Gastroesophageal sphincter (tissue), 4 donors: Measurements from ENCODE around the gene PTDSS2. TPM values are rescaled to one million over a fixed set of nuclear protein-coding genes. Genes with fewer than 3 reads are reported as not detected.

ENCODE experiments used
- ATAC-seq: fragments of 150-250 bp; one replicate; pipeline ENCODE4 v1.9.1; 2016; ENCODE audit warnings: mild to moderate bottlenecking, moderate library complexity
- H3K27ac ChIP-seq, 4 donors: fragments of 200-600 bp; sonication (generic) in 3 of 4; 1 replicate in 3 of 4; 2 replicates in 1 of 4; pipeline ENCODE4 v1.5.1; 2016 to 2019
- H3K27me3 ChIP-seq: fragments of 200-600 bp; sonication (generic); one replicate; pipeline ENCODE4 v1.5.1; 2019
- H3K36me3 ChIP-seq, 2 donors: fragments of 200-600 bp; sonication (generic); one replicate each; pipeline ENCODE4 v1.5.1; 2019; ENCODE audit warnings: control low read depth in 1 of 2
- H3K4me1 ChIP-seq, 3 donors: fragments of 200-600 bp; sonication (generic); 1 replicate in 2 of 3; 2 replicates in 1 of 3; pipeline ENCODE4 v1.5.1; 2016 to 2019; ENCODE audit warnings: control low read depth in 2 of 3
- H3K4me3 ChIP-seq, 2 donors: fragments of 200-600 bp; sonication (generic); one replicate each; pipeline ENCODE4 v1.5.1; 2019; ENCODE audit warnings: mild to moderate bottlenecking in 1 of 2, moderate library complexity in 1 of 2
- H3K9me3 ChIP-seq, 3 donors: fragments of 200-600 bp; sonication (generic); one replicate each; pipeline ENCODE4 v1.5.1; 2017 to 2019; ENCODE audit warnings: control low read depth in 2 of 3
- EP300 ChIP-seq: sonication (generic); formaldehyde crosslinking; IDR thresholded peaks from one replicate; pipeline ENCODE4 v1.6.1; 2017; ENCODE audit warnings: antibody characterized with exemption, mild to moderate bottlenecking
- POLR2A ChIP-seq, 2 donors: fragments of 450-650 bp; IDR thresholded peaks; one replicate each; pipeline ENCODE4 v1.6.1; 2017; ENCODE audit warnings: antibody characterized with exemption in 2 of 2, mild to moderate bottlenecking in 2 of 2, moderate library complexity in 1 of 2
- POLR2AphosphoS5 ChIP-seq: sonication (generic); formaldehyde crosslinking; IDR thresholded peaks from one replicate; pipeline ENCODE4 v1.6.1; 2017; ENCODE audit warnings: antibody characterized with exemption
- WGBS, 2 donors: methylation state at CpG; one replicate each; pipeline ENCODE4 v1.1.5; 2018; ENCODE audit warnings: low coverage in 1 of 2; 5-methylcytosine and 5-hydroxymethylcytosine counted together
- total RNA-seq, 4 donors: library from RNA; depleted of rRNA; stranded (reverse); fragments of >200 nt; gene quantifications; one replicate each; pipeline ENCODE4 v1.1.0, GENCODE V29; 2016
- TF ChIP-seq, protein P1 (sequence below), 4 experiments: fragments of 200-600 bp in 2 of 4; fragments of 450-650 bp in 2 of 4; sonication (generic) in 1 of 4; IDR thresholded peaks; one replicate each; pipeline ENCODE4 v1.5.1; 2017 to 2019; ENCODE audit warnings: antibody characterized with exemption in 4 of 4, mild to moderate bottlenecking in 2 of 4, moderate library complexity in 2 of 4

The PTDSS2 gene
- total RNA-seq, 4 donors from 2014 or later: 23.4 to 55.9 (median 43.1) TPM

DNA sequence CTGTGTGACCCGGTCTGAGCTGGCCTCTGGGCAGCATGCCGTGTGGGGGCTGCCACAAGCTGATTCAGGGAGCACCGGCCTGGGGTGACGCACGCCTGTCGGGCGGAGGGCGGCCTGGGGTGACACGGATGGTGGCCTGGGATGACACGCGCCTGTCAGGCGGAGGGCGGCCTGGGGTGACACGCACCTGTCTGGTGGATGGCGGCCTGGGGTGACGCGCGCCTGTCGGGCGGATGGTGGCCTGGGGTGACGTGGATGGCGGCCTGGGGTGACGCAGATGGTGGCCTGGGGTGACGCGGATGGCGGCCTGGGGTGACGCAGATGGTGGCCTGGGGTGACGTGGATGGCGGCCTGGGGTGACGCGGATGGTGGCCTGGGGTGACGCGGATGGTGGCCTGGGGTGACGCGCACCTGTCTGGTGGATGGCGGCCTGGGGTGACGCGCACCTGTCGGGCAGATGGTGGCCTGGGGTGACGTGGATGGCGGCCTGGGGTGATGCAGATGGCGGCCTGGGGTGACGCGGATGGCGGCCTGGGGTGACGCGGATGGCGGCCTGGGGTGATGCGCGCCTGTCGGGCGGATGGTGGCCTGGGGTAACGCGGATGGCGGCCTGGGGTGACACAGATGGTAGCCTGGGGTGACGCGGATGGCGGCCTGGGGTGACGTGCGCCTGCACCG lies 21.5 kb downstream of the PTDSS2 start:
- WGBS, 2 donors: 89 to 95% methylated on average over 33 to 39 of the region's 61 CpGs
- peaks cover 0 to 34% (median 10%) of the 10 kb centered on the region in 3 donors for H3K4me1 ChIP-seq

DNA sequence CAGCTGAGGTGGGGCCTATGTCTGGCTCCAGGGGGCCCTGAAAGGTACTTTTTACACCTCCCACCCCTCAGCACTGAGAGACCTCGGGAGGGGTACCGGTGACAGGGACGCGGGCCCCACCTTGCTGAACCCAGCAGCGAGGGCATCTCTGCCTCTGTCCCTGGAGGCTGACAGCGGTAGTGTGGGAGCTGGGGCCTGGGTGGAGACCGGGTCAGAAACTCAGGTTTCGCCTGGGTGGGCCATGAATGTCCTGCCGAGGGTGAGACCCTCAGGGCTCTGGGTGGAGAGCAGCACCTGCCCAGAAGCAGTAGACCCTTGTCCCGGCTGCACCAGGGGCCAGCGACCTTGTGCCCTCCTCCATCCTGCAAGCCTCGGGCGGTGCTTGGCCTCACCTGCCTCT lies 22.2 kb downstream of the PTDSS2 start:
- WGBS, 2 donors: no CpG with 5 or more reads among the region's 13 CpGs

More for the DNA sequence above, 21.5 kb downstream of the PTDSS2 start:
- H3K36me3 ChIP-seq: peaks cover 0 to 13% of the 10 kb centered on the region in 2 donors
- ATAC-seq: no peak
- no peak overlapping the region for H3K27ac ChIP-seq
- H3K9me3 ChIP-seq: no peaks in the 10 kb centered on the region
- H3K4me3 ChIP-seq: no peak overlapping the region
- H3K27me3 ChIP-seq: no peaks in the 10 kb centered on the region
- no peak for TF ChIP-seq POLR2A (IDR thresholded peaks at IDR 0.05)
- no peak for TF ChIP-seq EP300
- TF ChIP-seq, protein P1, sequence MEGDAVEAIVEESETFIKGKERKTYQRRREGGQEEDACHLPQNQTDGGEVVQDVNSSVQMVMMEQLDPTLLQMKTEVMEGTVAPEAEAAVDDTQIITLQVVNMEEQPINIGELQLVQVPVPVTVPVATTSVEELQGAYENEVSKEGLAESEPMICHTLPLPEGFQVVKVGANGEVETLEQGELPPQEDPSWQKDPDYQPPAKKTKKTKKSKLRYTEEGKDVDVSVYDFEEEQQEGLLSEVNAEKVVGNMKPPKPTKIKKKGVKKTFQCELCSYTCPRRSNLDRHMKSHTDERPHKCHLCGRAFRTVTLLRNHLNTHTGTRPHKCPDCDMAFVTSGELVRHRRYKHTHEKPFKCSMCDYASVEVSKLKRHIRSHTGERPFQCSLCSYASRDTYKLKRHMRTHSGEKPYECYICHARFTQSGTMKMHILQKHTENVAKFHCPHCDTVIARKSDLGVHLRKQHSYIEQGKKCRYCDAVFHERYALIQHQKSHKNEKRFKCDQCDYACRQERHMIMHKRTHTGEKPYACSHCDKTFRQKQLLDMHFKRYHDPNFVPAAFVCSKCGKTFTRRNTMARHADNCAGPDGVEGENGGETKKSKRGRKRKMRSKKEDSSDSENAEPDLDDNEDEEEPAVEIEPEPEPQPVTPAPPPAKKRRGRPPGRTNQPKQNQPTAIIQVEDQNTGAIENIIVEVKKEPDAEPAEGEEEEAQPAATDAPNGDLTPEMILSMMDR (IDR thresholded peaks at IDR 0.05): no peak
- no peak for TF ChIP-seq POLR2AphosphoS5

DNA sequence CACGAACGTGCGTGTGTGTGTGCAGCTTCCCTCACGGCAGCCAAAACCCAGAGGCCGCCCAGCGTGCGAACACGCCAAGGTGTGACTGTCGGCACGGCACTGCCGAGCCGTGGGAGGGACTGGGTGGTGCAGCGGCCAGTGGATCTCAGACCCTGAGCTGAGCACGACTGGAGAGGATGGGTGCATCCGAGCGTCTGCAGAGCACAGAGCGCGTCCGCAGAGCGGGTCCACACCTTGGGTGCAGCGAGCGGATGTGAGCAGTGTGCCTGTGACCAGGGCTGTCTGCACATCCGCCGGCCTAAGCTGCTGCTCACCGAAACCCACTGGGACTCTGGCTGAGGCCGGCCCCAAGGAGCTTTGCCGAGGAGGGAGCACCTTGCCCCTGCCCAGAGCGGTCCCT lies 22.7 kb downstream of the PTDSS2 start:
- Histone ChIP-seq H3K9me3 (no peaks in the 10 kb centered on the region), H3K27ac (no peak overlapping the region), H3K4me3 (no peak overlapping the region), H3K36me3 (peaks cover 0 to 7% of the 10 kb centered on the region in 2 donors), H3K27me3 (no peaks in the 10 kb centered on the region), H3K4me1 (peaks cover 0 to 34% (median 10%) of the 10 kb centered on the region in 3 donors)
- TF ChIP-seq, protein P1 (IDR thresholded peaks at IDR 0.05): no peak
- TF ChIP-seq POLR2A (IDR thresholded peaks at IDR 0.05): no peak
- WGBS, 2 donors: 80 to 93% methylated on average over 1 to 8 of the region's 28 CpGs
- ATAC-seq: no peak

More for the DNA sequence above, 22.2 kb downstream of the PTDSS2 start:
- no peak overlapping the region for H3K27ac ChIP-seq
- H3K9me3 ChIP-seq: no peaks in the 10 kb centered on the region
- peaks cover 0 to 7% of the 10 kb centered on the region in 2 donors for H3K36me3 ChIP-seq
- peaks cover 0 to 34% (median 10%) of the 10 kb centered on the region in 3 donors for H3K4me1 ChIP-seq
- TF ChIP-seq EP300: no peak
- no peak for TF ChIP-seq POLR2AphosphoS5
- no peak for TF ChIP-seq POLR2A (IDR thresholded peaks at IDR 0.05)
- TF ChIP-seq, protein P1 (IDR thresholded peaks at IDR 0.05): no peak
- no peak overlapping the region for H3K4me3 ChIP-seq
- no peaks in the 10 kb centered on the region for H3K27me3 ChIP-seq
- ATAC-seq: no peak

DNA sequence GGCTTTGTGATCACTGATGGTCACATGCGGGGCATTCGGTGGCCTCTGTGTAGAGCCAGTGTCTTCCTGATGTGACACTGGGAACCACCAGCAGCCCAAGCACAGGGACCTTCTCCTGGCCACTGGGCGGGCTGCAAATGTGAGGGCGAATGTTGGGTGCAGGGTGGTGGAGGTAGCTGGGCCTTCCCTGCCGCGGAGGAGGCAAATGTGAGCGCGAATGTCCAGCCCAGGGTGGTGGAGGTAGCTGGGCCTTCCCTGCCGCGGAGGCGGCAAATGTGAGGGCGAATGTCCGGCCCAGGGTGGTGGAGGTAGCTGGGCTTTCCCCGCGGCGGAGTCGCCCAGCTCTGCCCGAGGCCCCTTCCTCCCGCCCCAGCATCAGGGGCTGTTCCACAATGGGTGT lies 23.3 kb downstream of the PTDSS2 start:
- Histone ChIP-seq H3K27ac (no peak overlapping the region), H3K36me3 (peaks cover 0 to 7% of the 10 kb centered on the region in 2 donors), H3K27me3 (no peaks in the 10 kb centered on the region), H3K4me3 (no peak overlapping the region), H3K9me3 (no peaks in the 10 kb centered on the region), H3K4me1 (peaks cover 0 to 28% (median 10%) of the 10 kb centered on the region in 3 donors)
- no peak for ATAC-seq
- TF ChIP-seq EP300: no peak
- TF ChIP-seq, protein P1 (IDR thresholded peaks at IDR 0.05): no peak
- no peak for TF ChIP-seq POLR2A (IDR thresholded peaks at IDR 0.05)
- TF ChIP-seq POLR2AphosphoS5: no peak
- WGBS, 2 donors: 95 to 100% methylated on average over 2 to 8 of the region's 19 CpGs
